Stimulated activated CD4-positive, alpha-beta T cell treated with anti-CD3 and anti-CD28 coated beads, Interleukin-1b, Interleukin-23, amount 100 ng/mL, for 48 hours (primary cell): Measurements from ENCODE around the gene F2.

Source experiments
- DNase-seq: peaks from one replicate; pipeline ENCODE4 v3.0.0-alpha.2; 2020

F2 gene

DNA sequence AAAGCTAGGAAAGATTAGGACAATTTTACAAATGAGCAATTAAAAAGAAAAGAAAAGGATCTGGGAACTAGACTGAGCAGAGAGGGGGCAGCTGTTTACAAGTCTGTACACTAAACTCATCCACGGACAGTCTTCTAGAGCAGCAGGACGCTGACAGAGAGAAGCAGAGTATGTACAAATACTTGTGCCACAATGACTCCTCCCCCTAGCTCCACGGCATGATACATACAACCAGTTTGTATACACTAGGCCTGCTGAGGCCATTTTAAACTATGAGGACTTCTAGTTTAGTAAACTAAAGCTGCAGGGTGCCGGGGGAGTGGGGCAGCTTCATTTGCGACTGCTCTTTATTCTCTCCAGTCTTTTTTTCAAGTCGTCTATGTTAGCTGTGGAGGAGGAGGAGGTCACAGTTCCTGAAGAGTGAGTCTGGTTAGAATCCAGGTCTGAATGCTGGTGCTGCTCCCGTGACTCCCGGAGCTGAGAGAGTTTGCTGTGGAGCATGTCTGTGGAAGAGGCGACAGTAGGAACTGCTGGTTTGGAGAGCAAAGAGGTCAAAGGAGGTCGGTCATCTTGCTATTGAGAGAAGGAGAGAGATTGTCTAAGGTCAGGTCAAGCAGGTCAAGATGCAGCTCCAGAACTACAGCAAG is 24.8 kb downstream of the F2 start:
- DNase-seq: no peak

DNA sequence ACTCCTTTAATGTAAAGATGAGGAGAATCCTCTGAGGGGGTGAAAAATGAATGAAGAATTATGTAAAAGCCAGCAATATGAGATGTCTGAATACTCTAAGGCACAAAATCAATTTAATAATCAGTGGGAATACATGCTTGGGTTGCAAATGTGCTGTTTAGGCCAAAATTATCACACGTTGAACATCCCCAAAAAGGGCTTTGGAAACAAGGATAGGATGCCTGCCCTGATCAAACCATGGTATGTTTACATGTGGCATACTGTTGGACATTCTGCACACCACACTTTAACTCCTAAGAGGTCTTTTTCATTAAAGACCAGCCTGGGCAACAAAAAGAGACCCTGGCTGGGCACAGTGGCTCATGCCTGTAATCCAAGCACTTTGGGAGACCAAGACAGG is 26.3 kb downstream of the F2 start:
- DNase-seq: no peak

DNA sequence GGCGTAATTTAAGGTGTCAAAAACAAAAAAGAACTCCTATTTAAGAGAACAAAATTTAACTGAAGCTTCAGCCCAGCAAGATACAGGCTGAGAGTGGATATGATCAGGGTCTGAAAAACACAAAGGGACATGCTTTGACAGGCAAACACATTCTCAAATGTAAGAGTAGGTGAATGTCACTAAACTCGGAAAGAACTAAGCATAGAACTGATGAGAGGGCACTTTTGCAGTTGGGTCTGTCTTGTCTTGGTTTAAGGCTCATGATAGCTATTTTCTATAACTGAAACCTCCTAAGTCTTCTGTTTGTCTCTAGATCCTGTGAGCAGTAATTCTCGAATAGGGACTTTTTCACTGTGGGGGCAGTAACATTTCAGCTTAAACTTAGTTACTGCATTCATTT is 27.0 kb downstream of the F2 start:
- DNase-seq: no peak

DNA sequence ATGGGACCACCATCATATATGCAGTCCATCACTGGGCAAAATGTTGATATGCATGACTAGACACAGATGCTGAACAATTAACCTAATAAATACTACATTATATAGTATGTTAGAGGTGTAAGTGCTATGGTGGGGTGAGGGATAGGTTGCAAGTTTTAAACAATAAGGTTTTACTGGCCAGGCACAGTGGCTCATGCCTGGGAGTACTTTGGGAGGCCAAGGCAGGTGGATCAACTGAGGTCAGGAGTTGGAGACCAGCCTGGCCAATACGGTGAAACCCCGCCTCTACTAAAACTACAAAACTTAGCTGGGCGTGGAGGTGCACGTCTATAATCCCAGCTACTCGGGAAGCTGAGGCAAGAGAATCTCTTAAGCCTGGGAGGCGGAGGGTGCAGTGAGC is 28.1 kb downstream of the F2 start:
- no peak for DNase-seq

DNA sequence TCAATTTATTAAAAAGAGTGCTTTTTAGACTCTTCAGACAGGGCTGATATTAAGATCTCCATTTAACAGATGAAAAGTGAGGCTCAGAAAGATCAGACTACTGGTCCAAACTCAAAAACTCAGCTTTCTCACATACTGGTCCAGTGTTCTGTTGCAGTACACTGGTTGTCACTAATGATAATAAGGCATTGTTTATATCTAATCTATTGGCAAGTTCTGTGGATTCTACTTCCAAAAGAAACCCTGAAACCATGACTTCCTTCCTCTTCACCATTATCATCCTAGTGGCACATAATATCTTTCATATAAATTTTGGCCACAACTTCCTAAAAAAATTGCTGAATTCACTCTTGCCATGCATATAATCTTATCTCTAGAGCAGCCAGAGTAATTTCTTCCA is 36.9 kb downstream of the F2 start:
- DNase-seq: no peak

DNA sequence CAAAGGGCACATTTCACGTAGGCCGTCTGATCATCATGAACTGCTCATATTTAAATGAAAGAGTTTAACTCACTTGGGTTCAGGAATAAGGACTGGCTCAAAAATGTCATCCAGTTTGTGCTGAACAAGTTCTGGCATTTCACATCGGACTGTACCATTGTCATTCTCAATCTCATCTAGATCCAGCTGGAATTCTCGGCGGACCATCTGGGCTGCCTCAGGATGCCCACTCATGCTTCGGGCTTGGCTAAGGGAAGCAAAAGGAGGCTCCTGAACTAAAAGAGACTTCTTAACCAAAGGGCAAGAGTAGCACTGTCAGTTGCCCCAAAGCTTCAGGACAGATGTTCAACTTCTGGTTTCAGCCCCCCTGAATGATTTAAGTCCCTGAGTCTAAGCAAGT is 40.2 kb downstream of the F2 start:
- DNase-seq: no peak

DNA sequence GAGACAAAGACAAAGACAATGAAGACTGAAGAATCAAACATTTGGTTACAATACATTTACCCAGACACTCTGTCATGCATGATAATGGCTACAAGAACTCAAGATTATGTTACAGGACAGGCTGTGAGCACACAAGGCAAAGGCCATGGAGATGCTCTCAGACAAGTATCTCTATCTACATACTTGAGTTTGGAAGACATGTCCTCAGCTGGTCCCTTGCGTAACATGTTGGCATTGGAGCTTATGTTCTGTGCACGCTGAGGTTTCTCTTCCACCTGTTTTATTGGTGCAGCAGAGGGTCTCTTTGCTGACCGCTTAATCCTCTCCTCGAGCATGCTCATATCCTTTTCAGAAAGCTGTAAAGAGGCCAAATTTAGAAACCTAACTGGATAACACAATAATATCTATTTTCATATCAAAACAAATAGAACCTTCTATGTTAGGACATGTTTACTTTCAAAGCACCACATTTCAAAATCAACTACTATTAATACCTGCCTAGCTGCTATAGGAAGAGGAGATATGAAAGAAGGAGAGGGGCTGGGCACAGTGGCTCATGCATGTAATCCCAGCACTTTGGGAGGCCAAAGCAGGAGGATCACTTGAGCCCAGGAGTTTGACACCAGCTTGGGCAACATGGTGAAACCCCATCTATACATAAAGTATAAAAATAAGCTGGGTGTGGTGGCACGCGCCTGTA is 41.6 kb downstream of the F2 start:
- DNase-seq: no peak

DNA sequence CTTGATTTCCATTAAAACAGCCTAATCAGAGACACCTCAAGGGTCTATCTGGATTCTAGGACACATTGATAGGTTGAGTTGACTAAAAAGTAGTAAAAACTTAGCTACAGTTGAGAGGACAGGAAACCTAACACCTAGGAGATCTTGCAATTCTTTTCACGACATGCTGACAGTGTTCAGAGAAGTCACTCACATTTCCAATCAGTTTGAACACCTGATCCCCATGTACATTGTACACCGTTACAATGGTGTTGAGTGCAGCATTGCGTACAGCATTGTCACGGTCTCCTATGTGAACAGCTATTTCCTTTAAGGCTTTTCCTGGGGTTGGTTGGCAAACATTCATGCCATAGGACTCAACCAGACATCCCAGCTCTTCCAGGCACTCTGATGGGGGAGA is 42.8 kb downstream of the F2 start:
- no peak for DNase-seq

DNA sequence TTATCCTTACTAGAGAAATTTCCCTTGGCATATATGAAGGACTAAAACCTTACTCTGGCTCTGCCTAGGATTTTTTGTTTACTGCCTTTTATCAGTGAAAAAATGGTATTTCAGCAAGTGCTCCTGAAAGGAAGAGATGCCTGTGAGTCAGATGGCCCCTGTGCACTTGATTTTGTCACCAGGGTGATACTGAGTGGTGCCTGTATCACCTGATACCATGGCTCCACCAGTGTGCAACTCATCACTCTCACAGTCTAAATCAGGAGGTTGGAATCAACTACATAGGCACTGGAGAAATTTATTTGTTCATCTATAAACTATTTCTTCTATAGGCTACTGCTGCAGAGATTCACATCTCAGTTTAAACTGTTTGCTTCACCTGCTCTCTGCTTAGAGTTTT is 43.2 kb downstream of the F2 start:
- no peak for DNase-seq

DNA sequence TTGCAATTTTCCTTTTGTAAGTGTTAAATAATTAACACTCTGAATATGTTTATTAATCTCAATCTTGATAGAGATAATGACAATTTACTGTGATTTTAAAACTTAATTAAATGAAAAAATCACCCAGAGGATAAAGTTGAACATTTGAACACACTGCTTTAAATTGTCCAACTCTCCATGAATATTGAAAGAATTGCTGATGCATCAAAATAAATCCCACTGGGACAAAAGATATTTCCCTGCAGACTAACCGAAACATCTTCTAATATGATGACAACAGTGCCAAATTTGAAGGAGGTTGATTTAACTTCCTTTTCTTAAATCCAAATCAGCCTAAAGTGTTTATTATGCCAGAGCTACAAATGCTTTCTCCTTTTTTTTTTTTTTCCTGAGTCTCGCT is 47.6 kb downstream of the F2 start:
- no peak for DNase-seq

DNA sequence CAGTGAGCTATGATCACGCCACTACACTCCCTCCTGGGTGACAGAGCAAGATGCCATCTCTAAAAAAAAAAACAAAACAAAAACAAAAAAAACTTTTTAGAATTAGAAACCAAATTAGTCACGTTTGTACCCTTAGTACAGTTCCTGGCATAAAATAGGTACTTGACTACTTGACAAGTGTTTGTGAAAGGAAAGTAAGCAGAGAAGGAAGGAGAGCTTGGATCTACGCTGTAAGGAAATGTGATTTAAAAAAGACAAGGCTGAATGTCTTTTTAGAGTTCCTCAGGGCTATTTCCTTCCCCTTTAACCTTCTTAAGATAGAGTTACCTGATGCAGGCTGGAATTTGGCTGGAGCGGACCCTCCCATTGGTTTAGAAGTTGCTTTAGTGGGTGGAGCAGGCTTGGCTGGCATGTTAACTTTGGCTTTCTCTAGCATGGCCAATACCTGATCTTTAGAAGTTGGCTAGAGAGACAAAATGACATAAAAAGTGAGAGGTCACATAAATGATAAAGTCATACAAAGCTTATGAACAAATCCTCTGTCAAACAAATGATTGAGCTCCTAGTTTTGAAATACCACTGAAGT is 50.7 kb downstream of the F2 start:
- no peak for DNase-seq

DNA sequence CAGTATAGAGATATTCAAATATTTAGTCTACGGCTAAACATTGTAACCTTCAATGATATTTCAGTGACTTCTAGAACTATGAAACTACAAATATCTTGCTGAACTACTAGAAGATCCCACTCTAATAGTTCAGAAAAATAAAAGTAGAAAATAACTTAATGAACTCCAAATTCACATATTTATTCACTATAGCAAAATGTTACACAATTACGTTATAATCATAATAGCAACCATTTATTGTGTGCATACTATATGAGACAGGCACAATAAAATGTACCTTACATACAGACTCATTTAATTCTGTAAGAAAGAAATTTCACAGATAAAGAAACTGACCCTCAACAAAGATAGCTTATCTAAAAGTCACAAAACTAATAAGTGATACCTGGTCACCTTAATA is 57.9 kb downstream of the F2 start:
- DNase-seq: no peak

DNA sequence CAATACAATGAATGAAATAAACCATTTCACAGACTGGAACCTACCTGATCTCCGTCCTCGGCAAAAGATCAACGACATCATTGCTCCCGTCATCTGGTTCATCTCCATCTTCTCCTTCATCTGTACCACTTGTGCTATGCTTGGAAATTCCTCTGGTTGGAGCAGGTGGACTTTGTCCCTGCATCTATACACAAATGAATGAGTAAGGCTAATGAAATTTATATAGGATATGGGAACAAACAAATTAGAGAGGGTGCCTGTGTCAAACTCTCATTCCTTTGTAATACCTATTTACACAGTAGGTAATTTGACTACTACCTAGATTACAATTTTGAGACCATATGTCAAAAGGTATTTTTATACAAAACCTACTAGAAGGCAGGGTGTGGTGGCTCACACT is 59.4 kb downstream of the F2 start:
- no peak for DNase-seq
